PC-3 (cell line): ENCODE results near the gene IDE.

Experiments
- CTCF ChIP-seq: fragments of 300-600 bp; sonication (generic); conservative IDR thresholded peaks from 2 replicates; pipeline ENCODE4 v1.5.1; 2017; ENCODE audit warnings: antibody characterized with exemption, low read depth, mild to moderate bottlenecking, low read length
- EZH2 ChIP-seq: fragments of 300-600 bp; sonication (generic); IDR thresholded peaks from one replicate; pipeline ENCODE4 v1.6.1; 2017; ENCODE audit warnings: antibody characterized with exemption, mild to moderate bottlenecking, low read length; ENCODE audit not compliant: unreplicated experiment
- EZH2phosphoT487 ChIP-seq: fragments of 300-600 bp; sonication (generic); IDR thresholded peaks from 2 replicates; pipeline ENCODE4 v1.6.1; 2018; ENCODE audit warnings: mild to moderate bottlenecking, antibody characterized with exemption, low read length, borderline replicate concordance

GRCh38 chr10:92574548-92575261, 812 bp upstream of the IDE start:
- TF ChIP-seq CTCF (peak; percentile 20; the same call in 1 of the 2 replicates), EZH2 (no peak), EZH2phosphoT487 (no peak)
